Measurements from ENCODE around the gene FASTK.

The FASTK gene

GRCh38 chr7:151122796-151123157 lies 42.2 kb upstream of the FASTK start:
- no peak for DNase-seq (ENCODE audit: insufficient read length, low spot score)
- FAIRE-seq: no peak
- no peak for TF ChIP-seq POLR2A (IDR thresholded peaks at IDR 0.05; ENCODE audit: low read depth, low read length)

DNA sequence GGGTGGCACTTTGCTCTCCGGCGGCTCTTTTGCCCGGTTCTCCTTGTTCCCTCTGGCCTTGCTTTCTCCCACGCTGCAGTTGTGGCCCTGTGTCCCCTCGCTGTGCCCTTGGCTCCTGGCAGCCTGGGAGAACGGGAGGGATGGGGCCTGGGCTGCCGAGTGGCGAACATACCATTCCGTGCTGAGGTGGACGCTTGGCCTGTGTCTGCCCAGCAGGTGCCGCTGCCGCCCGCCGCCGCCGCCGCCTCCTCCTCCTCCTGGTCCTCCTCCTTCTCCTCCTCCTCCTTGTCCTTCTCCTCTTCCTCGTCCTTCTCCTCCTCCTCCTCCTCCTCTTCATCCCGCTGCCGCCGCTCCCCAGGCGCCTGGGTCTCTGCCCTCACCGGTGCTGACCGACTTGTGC lies 41.7 kb upstream of the FASTK start:
- no peak for TF ChIP-seq POLR2A (IDR thresholded peaks at IDR 0.05; ENCODE audit: low read depth, low read length)
- FAIRE-seq (no peak), DNase-seq (ENCODE audit: insufficient read length, low spot score) (no peak)

GRCh38 chr7:151121380-151122170 lies 41.0 kb upstream of the FASTK start:
- DNase-seq (ENCODE audit: insufficient read length, low spot score) (no peak), FAIRE-seq (no peak)
- TF ChIP-seq POLR2A (IDR thresholded peaks at IDR 0.05; ENCODE audit: low read depth, low read length): no peak

DNA sequence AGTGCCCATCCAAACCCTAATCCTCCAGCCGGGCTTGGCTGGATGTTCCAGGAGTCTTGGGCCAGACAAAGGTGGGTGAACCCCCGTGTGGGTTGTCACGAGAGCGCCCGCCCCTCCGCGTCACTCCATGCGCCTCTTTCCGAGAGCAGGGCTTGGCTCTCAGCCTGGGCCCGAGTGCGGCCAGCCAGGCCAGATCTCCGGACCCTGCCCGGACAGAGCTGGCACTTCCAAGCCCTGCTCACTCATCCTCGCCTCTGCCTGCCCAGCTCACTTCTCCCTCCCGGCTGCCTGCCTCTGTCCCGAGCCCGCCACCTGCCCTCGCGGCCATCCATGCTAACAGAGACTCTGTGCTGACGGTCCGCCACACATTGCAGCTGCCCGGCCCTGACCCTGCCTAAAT lies 40.3 kb upstream of the FASTK start:
- no peak for TF ChIP-seq POLR2A (IDR thresholded peaks at IDR 0.05; ENCODE audit: low read depth, low read length)
- no peak for DNase-seq (ENCODE audit: insufficient read length, low spot score)
- no peak for FAIRE-seq

DNA sequence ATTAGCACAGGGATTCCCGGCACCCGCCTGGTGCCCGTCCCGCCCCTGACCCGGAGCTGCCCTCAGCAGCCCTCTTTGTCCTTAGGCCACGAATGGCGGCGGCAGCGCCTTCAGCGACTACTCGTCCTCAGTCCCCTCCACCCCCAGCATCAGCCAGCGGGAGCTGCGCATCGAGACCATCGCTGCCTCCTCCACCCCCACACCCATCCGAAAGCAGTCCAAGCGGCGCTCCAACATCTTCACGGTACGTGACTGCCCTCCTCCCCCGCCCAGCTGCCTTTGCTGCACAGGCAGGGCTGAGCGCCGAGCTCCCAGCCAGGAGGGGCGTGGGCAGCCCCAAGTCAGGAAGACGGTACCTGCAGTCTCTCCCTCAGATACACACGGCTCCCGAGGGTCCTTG lies 39.3 kb upstream of the FASTK start:
- no peak for DNase-seq (ENCODE audit: insufficient read length, low spot score)
- FAIRE-seq: no peak
- no peak for TF ChIP-seq POLR2A (IDR thresholded peaks at IDR 0.05; ENCODE audit: low read depth, low read length)

DNA sequence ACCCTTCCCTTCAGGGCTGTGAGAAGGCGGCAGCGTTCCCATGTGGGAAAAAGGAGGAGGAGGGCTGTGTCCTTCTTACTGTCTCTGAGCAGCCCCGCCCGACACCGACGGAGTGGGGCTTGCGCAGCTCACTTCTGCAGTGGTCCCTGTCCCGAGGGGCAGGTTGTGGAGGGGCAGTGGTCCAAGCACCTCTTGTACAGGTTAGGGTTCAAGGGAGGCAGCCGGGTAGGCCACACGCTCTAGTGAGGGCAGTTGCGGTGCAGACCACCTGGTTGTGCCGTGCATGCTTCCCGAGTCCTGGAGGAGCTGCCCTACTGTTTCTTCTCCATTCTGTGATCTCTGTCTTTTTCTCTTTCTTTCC lies 38.4 kb upstream of the FASTK start:
- DNase-seq (ENCODE audit: insufficient read length, low spot score) (no peak), FAIRE-seq (no peak)
- TF ChIP-seq POLR2A (IDR thresholded peaks at IDR 0.05; ENCODE audit: low read depth, low read length): no peak

- DNase-seq (ENCODE audit: insufficient read length, low spot score) (no peak), FAIRE-seq (no peak)
- no peak for TF ChIP-seq POLR2A (IDR thresholded peaks at IDR 0.05; ENCODE audit: low read depth, low read length)
These were observed 37.8 kb upstream of the FASTK start for GRCh38 chr7:151118108-151119054.

GRCh38 chr7:151117565-151117964 lies 37.0 kb upstream of the FASTK start:
- DNase-seq (ENCODE audit: insufficient read length, low spot score) (no peak), FAIRE-seq (no peak)

DNA sequence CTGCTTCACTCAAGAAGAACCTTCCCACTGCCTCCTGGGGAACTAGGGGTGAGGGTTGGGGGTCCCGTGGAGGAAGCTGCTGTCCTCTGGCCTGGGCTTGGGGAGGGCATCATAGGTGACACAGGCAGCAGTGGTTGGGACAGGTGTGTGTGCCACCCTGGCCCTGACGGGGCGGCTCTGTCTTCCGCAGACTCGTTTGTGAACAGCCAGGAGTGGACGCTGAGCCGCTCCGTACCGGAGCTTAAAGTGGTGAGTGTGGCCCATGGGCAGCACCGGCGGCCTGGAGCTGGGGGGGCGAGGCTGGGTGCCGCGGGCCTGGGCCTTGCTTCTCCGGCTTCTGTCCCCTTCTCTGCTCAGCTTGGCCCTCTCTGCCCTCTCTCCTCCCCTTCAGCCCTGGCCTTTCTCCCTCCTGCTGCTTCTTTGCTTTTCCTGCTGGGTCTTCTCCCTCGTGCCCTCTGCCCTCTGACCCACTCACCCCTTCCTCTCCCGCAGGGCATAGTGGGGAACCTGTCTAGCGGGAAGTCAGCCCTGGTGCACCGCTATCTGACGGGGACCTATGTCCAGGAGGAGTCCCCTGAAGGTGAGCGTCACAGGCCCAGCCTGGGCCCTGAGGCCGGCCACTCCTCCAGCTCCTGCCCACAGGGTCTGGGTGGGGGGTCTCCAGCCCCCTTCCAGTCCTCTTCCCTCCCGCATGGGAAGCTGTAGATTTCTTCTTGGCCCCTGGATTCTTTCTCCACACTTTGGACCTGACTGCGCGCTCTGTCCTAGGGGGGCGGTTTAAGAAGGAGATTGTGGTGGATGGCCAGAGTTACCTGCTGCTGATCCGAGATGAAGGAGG lies 36.2 kb upstream of the FASTK start:
- TF ChIP-seq POLR2A (IDR thresholded peaks at IDR 0.05; ENCODE audit: low read depth, low read length): no peak
- DNase-seq (ENCODE audit: insufficient read length, low spot score): no peak
- FAIRE-seq: no peak

More at GRCh38 chr7:151117565-151117964, 37.0 kb upstream of the FASTK start:
- TF ChIP-seq POLR2A (IDR thresholded peaks at IDR 0.05; ENCODE audit: low read depth, low read length): no peak

GRCh38 chr7:151115836-151116418 lies 35.3 kb upstream of the FASTK start:
- FAIRE-seq (no peak), DNase-seq (ENCODE audit: insufficient read length, low spot score) (no peak)
- TF ChIP-seq POLR2A (IDR thresholded peaks at IDR 0.05; ENCODE audit: low read depth, low read length): no peak

DNA sequence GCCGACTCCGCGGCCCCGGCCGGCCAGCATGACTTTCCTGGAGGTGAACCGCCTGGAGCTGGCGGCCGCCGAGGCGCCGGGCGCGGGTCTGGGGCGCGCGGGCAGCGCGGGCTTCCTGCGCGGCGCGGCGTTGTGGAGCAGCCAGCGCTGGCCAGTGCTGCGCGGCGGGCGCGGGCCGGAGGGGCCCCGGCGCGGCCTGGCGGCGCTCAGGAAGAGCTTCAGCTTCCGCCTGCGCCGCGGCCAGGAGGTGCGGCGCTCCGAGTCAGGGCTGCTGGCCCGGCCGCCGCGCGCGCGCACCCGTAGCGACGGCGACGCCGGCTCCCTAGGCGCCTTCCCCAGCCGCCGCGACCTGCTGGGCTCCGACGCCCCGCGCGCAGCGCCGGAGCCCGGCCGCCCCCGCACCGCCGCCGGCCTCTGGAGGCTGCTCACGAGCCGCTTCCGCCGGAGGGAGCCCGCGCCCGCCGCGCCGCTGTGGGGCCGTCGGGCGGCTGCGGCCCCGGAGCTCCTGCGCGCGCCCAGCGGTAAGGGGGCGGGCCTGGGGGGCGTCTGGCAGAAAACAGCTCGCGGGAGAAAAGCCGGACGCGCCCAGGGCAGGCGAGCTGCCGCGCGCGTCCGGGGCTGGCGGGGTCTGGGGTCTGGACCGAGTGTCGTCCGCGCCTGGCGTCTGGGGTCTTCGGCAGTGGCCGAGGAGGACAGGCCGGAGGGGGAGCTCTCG lies 34.7 kb upstream of the FASTK start:
- no peak for TF ChIP-seq POLR2A (IDR thresholded peaks at IDR 0.05; ENCODE audit: low read depth, low read length)
- no peak for FAIRE-seq
- DNase-seq (ENCODE audit: insufficient read length, low spot score): no peak

GRCh38 chr7:151114151-151115090 lies 33.8 kb upstream of the FASTK start:
- no peak for TF ChIP-seq POLR2A (IDR thresholded peaks at IDR 0.05; ENCODE audit: low read depth, low read length)
- peak; percentile 76 for DNase-seq (ENCODE audit: insufficient read length, low spot score)
- FAIRE-seq: no peak
